ENCODE data around the gene ANXA9. TPM values are rescaled to one million over a fixed set of nuclear protein-coding genes. Genes with fewer than 3 reads are reported as not detected.

ANXA9 gene
- total and polyA plus RNA-seq, 2 experiments from 2014 or later, result 1.4 to 2.2 TPM

DNA sequence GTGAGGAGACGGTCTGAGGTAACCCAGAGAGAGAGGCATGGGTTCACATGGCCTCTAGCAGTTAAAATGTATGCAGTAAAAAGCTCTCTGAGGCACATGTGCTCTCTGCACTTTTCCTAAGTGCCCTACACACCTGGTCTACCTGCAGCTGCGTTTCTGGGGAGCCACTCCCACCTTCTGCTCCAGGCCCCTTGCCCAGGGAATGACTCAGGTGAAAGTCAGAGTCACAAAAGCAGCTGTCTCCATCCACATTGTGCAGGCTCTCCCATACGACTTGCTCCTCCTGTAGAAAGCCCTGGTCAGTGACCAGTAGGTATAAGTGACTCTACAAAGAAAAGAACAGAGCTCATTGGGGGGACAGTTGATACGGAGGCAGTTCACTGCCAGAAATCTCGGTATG, 15.9 kb downstream of the ANXA9 start (continued):
- TF ChIP-seq, protein P1, sequence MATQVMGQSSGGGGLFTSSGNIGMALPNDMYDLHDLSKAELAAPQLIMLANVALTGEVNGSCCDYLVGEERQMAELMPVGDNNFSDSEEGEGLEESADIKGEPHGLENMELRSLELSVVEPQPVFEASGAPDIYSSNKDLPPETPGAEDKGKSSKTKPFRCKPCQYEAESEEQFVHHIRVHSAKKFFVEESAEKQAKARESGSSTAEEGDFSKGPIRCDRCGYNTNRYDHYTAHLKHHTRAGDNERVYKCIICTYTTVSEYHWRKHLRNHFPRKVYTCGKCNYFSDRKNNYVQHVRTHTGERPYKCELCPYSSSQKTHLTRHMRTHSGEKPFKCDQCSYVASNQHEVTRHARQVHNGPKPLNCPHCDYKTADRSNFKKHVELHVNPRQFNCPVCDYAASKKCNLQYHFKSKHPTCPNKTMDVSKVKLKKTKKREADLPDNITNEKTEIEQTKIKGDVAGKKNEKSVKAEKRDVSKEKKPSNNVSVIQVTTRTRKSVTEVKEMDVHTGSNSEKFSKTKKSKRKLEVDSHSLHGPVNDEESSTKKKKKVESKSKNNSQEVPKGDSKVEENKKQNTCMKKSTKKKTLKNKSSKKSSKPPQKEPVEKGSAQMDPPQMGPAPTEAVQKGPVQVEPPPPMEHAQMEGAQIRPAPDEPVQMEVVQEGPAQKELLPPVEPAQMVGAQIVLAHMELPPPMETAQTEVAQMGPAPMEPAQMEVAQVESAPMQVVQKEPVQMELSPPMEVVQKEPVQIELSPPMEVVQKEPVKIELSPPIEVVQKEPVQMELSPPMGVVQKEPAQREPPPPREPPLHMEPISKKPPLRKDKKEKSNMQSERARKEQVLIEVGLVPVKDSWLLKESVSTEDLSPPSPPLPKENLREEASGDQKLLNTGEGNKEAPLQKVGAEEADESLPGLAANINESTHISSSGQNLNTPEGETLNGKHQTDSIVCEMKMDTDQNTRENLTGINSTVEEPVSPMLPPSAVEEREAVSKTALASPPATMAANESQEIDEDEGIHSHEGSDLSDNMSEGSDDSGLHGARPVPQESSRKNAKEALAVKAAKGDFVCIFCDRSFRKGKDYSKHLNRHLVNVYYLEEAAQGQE (IDR thresholded peaks at IDR 0.05; ENCODE audit: unreplicated experiment), result no peak
- TF ChIP-seq ZNF331 (CRISPR knock-in tag; IDR thresholded peaks at IDR 0.05; ENCODE audit: low read depth) (no peak), ETS1 (IDR thresholded peaks at IDR 0.05) (no peak), ZNF114 (CRISPR knock-in tag; IDR thresholded peaks at IDR 0.05) (no peak), EZH2 (IDR thresholded peaks at IDR 0.05; ENCODE audit: low read depth, unreplicated experiment) (no peak), POLR2AphosphoS5 (IDR thresholded peaks at IDR 0.05; ENCODE audit: low read depth) (no peak), CREB1 (CRISPR knock-in tag; IDR thresholded peaks at IDR 0.05; ENCODE audit: low read depth) (no peak), STAT1 (IDR thresholded peaks at IDR 0.05; ENCODE audit: unreplicated experiment) (no peak)

DNA sequence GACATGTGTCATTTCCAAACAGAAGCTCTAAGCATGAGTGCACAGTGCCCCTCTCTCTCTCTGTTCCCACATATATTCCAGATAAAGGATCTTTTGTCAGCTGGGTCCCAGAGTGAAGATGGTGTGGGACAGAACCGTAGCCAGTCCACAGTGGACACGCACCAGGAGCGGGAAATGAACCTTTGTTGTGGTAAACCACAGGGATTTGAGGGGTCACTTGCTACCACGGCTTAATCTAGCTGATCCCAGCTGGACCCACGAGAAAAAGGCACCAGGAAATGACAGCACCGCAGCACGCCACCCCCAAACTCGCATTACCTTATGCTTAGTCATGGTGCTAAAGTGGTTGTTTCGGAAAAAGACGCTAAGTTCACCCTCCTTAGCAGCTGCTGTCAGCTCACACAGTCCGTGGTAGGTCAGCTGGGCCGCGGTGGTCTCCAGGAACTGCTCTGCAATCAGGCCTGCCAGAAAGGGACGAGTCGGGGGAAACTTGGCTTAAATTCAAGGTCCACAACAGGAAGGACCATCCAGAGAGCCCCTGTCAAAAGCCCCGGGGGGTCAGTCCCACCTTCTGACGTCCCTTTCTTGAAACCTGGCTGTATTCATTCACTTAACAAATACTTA, 17.1 kb downstream of the ANXA9 start:
- no peak overlapping the region for H2AFZ ChIP-seq

More for the DNA sequence above, 17.1 kb downstream of the ANXA9 start:
- no peak for TF ChIP-seq JUNB (IDR thresholded peaks at IDR 0.05; ENCODE audit: unreplicated experiment)
- TF ChIP-seq ZNF331 (CRISPR knock-in tag; IDR thresholded peaks at IDR 0.05; ENCODE audit: low read depth), result no peak
- no peak for TF ChIP-seq NANOG (IDR thresholded peaks at IDR 0.05; ENCODE audit: borderline replicate concordance)
- no peak for TF ChIP-seq EZH2phosphoT487 (IDR thresholded peaks at IDR 0.05; ENCODE audit: unreplicated experiment)
- TF ChIP-seq, protein P2, sequence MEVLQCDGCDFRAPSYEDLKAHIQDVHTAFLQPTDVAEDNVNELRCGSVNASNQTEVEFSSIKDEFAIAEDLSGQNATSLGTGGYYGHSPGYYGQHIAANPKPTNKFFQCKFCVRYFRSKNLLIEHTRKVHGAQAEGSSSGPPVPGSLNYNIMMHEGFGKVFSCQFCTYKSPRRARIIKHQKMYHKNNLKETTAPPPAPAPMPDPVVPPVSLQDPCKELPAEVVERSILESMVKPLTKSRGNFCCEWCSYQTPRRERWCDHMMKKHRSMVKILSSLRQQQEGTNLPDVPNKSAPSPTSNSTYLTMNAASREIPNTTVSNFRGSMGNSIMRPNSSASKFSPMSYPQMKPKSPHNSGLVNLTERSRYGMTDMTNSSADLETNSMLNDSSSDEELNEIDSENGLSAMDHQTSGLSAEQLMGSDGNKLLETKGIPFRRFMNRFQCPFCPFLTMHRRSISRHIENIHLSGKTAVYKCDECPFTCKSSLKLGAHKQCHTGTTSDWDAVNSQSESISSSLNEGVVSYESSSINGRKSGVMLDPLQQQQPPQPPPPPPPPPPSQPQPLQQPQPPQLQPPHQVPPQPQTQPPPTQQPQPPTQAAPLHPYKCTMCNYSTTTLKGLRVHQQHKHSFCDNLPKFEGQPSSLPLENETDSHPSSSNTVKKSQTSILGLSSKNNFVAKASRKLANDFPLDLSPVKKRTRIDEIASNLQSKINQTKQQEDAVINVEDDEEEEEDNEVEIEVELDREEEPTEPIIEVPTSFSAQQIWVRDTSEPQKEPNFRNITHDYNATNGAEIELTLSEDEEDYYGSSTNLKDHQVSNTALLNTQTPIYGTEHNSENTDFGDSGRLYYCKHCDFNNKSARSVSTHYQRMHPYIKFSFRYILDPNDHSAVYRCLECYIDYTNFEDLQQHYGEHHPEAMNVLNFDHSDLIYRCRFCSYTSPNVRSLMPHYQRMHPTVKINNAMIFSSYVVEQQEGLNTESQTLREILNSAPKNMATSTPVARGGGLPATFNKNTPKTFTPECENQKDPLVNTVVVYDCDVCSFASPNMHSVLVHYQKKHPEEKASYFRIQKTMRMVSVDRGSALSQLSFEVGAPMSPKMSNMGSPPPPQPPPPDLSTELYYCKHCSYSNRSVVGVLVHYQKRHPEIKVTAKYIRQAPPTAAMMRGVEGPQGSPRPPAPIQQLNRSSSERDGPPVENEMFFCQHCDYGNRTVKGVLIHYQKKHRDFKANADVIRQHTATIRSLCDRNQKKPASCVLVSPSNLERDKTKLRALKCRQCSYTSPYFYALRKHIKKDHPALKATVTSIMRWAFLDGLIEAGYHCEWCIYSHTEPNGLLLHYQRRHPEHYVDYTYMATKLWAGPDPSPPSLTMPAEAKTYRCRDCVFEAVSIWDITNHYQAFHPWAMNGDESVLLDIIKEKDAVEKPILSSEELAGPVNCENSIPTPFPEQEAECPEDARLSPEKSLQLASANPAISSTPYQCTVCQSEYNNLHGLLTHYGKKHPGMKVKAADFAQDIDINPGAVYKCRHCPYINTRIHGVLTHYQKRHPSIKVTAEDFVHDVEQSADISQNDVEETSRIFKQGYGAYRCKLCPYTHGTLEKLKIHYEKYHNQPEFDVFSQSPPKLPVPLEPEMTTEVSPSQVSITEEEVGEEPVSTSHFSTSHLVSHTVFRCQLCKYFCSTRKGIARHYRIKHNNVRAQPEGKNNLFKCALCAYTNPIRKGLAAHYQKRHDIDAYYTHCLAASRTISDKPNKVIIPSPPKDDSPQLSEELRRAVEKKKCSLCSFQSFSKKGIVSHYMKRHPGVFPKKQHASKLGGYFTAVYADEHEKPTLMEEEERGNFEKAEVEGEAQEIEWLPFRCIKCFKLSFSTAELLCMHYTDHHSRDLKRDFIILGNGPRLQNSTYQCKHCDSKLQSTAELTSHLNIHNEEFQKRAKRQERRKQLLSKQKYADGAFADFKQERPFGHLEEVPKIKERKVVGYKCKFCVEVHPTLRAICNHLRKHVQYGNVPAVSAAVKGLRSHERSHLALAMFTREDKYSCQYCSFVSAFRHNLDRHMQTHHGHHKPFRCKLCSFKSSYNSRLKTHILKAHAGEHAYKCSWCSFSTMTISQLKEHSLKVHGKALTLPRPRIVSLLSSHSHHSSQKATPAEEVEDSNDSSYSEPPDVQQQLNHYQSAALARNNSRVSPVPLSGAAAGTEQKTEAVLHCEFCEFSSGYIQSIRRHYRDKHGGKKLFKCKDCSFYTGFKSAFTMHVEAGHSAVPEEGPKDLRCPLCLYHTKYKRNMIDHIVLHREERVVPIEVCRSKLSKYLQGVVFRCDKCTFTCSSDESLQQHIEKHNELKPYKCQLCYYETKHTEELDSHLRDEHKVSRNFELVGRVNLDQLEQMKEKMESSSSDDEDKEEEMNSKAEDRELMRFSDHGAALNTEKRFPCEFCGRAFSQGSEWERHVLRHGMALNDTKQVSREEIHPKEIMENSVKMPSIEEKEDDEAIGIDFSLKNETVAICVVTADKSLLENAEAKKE (CRISPR knock-in tag; IDR thresholded peaks at IDR 0.05), result no peak
- TF ChIP-seq POLR2AphosphoS5 (IDR thresholded peaks at IDR 0.05; ENCODE audit: low read depth), result no peak
- H3K9me2 ChIP-seq (ENCODE audit: insufficient read depth), result no peaks in the 10 kb centered on the region
- no peaks in the 10 kb centered on the region for H4K20me1 ChIP-seq (replicated peaks; ENCODE audit: insufficient read depth)
- Mint-ChIP-seq H3K4me1 (peaks cover 11% of the 10 kb centered on the region), H3K36me3 (ENCODE audit: low read depth) (peaks cover 5% of the 10 kb centered on the region; the same call in 2 of the 3 replicates), H3K4me3 (no peak overlapping the region), H3K9me3 (no peaks in the 10 kb centered on the region), H3K27me3 (ENCODE audit: insufficient read depth, low read depth, poor library complexity) (peaks cover 12% of the 10 kb centered on the region), H3K27ac (no peak overlapping the region)
- H3K27ac ChIP-seq (ENCODE audit: low read depth), result peak overlapping the region; percentile 63; the same call in 1 of the 2 replicates
- H3K4me2 ChIP-seq, result no peak overlapping the region
- ATAC-seq, result no peak
- no peaks in the 10 kb centered on the region for H3K27me3 ChIP-seq (ENCODE audit: insufficient read depth)
- H3K4me1 ChIP-seq (ENCODE audit: insufficient read depth), result no peaks in the 10 kb centered on the region
- DNase-seq (ENCODE audit: low spot score), result no peak
- no peaks in the 10 kb centered on the region for H3F3A ChIP-seq (replicated peaks; ENCODE audit: low read depth)
- H3K79me2 ChIP-seq (replicated peaks; ENCODE audit: insufficient read depth), result no peaks in the 10 kb centered on the region
- H3K36me3 ChIP-seq (ENCODE audit: insufficient read depth), result no peaks in the 10 kb centered on the region
- no peak overlapping the region for H3K4me3 ChIP-seq
